OCI-LY1 (cell line): ENCODE measurements around the gene PCIF1.

ENCODE experiments used
- H2AFZ ChIP-seq: fragments of 200-600 bp; sonication (generic), shearing (Covaris generic); 2 replicates; pipeline ENCODE4 v1.6.0; 2014; ENCODE audit warnings: antibody characterized with exemption, mild to moderate bottlenecking, low read length
- H3F3A ChIP-seq: fragments of 200-600 bp; sonication (generic), shearing (Covaris generic); 2 replicates; pipeline ENCODE4 v1.6.0; 2014; ENCODE audit warnings: mild to moderate bottlenecking, antibody characterized with exemption, low read length, moderate library complexity; ENCODE audit not compliant: insufficient read depth
- H3K27ac ChIP-seq: fragments of 200-600 bp; sonication (generic); 2 replicates; pipeline ENCODE4 v1.5.1; 2014; ENCODE audit warnings: low read length, mixed run types, mild to moderate bottlenecking, low read depth; ENCODE audit not compliant: poor library complexity, severe bottlenecking
- H3K27me3 ChIP-seq: fragments of 200-600 bp; sonication (generic); 2 replicates; pipeline ENCODE4 v1.6.0; 2014; ENCODE audit warnings: antibody characterized with exemption, mild to moderate bottlenecking, low read length, moderate library complexity; ENCODE audit not compliant: insufficient read depth
- H3K36me3 ChIP-seq: fragments of 200-600 bp; sonication (generic); 2 replicates; pipeline ENCODE4 v1.6.1; 2014; ENCODE audit warnings: mild to moderate bottlenecking, antibody characterized with exemption, low read length, moderate library complexity, mixed read lengths; ENCODE audit not compliant: insufficient read depth
- H3K4me1 ChIP-seq: fragments of 200-600 bp; sonication (generic); 2 replicates; pipeline ENCODE4 v1.5.1; 2014; ENCODE audit warnings: mild to moderate bottlenecking, low read length, moderate library complexity; ENCODE audit not compliant: insufficient read depth, severe bottlenecking
- H3K4me2 ChIP-seq: fragments of 200-600 bp; sonication (generic), shearing (Covaris generic); 2 replicates; pipeline ENCODE4 v1.6.1; 2014; ENCODE audit warnings: low read length
- H3K4me3 ChIP-seq: fragments of 200-600 bp; sonication (generic); 2 replicates; pipeline ENCODE4 v1.5.1; 2014; ENCODE audit warnings: low read length, low read depth, mild to moderate bottlenecking, mixed read lengths; ENCODE audit not compliant: poor library complexity, severe bottlenecking
- H3K79me2 ChIP-seq: fragments of 200-600 bp; shearing (Covaris generic); 2 replicates; pipeline ENCODE4 v1.6.1; 2016; ENCODE audit warnings: mixed run types, low read length, mixed read lengths; ENCODE audit not compliant: insufficient read depth
- H3K9ac ChIP-seq: fragments of 200-600 bp; sonication (generic), shearing (Covaris generic); 2 replicates; pipeline ENCODE4 v1.6.1; 2014; ENCODE audit warnings: mild to moderate bottlenecking, low read length, mixed read lengths
- H3K9me2 ChIP-seq: fragments of 200-600 bp; sonication (generic), shearing (Covaris generic); 2 replicates; pipeline ENCODE4 v1.6.1; 2014; ENCODE audit warnings: low read depth, mild to moderate bottlenecking, low read length, mixed read lengths
- H3K9me3 ChIP-seq: fragments of 200-600 bp; shearing (Covaris generic); 2 replicates; pipeline ENCODE4 v1.6.1; 2014; ENCODE audit warnings: low read length, mixed read lengths
- H4K20me1 ChIP-seq: fragments of 200-600 bp; sonication (generic), shearing (Covaris generic); 2 replicates; pipeline ENCODE4 v1.6.0; 2016; ENCODE audit warnings: mild to moderate bottlenecking, low read length; ENCODE audit not compliant: insufficient read depth
- CTCF ChIP-seq: fragments of 200-600 bp; sonication (generic), shearing (Covaris generic); IDR thresholded peaks from 2 replicates; pipeline ENCODE4 v1.5.1; 2017; ENCODE audit warnings: mild to moderate bottlenecking, antibody characterized with exemption, low read length, moderate library complexity, mixed read lengths
- EZH2 ChIP-seq: fragments of 200-600 bp; sonication (generic), shearing (Covaris generic); IDR thresholded peaks from 2 replicates; pipeline ENCODE4 v1.8.0; 2017; ENCODE audit warnings: borderline replicate concordance, mixed run types, mild to moderate bottlenecking, antibody characterized with exemption, low read length, moderate library complexity, mixed read lengths

Gene PCIF1

GRCh38 chr20:45943613-45944012 is 9.1 kb downstream of the PCIF1 start:
- TF ChIP-seq CTCF (no peak), EZH2 (no peak)
- H4K20me1 ChIP-seq = no peaks in the 10 kb centered on the region
- no peak overlapping the region for H3K9ac ChIP-seq
- H3K4me2 ChIP-seq = no peak overlapping the region
- no peaks in the 10 kb centered on the region for H3K9me3 ChIP-seq
- peaks cover 86% of the 10 kb centered on the region for H3K36me3 ChIP-seq
- H3F3A ChIP-seq = no peaks in the 10 kb centered on the region
- no peak overlapping the region for H2AFZ ChIP-seq
- H3K27me3 ChIP-seq = no peaks in the 10 kb centered on the region
- H3K4me1 ChIP-seq = no peaks in the 10 kb centered on the region
- H3K27ac ChIP-seq = no peak overlapping the region
- no peaks in the 10 kb centered on the region for H3K79me2 ChIP-seq
- H3K4me3 ChIP-seq = no peak overlapping the region
- H3K9me2 ChIP-seq = no peaks in the 10 kb centered on the region

GRCh38 chr20:45944151-45944964 is 9.9 kb downstream of the PCIF1 start:
- TF ChIP-seq EZH2 (no peak), CTCF (no peak)
- H4K20me1 ChIP-seq = no peaks in the 10 kb centered on the region
- no peaks in the 10 kb centered on the region for H3K4me1 ChIP-seq
- H3K27me3 ChIP-seq = no peaks in the 10 kb centered on the region
- H3K36me3 ChIP-seq = peaks cover 86% of the 10 kb centered on the region
- H3K4me3 ChIP-seq = no peak overlapping the region
- no peaks in the 10 kb centered on the region for H3K79me2 ChIP-seq
- H3K9ac ChIP-seq = no peak overlapping the region
- no peak overlapping the region for H3K4me2 ChIP-seq
- no peaks in the 10 kb centered on the region for H3K9me2 ChIP-seq
- H2AFZ ChIP-seq = no peak overlapping the region
- no peak overlapping the region for H3K27ac ChIP-seq
- no peaks in the 10 kb centered on the region for H3F3A ChIP-seq
- H3K9me3 ChIP-seq = no peaks in the 10 kb centered on the region

GRCh38 chr20:45944965-45945677 is 10.6 kb downstream of the PCIF1 start:
- Histone ChIP-seq H3F3A (no peaks in the 10 kb centered on the region), H3K27ac (no peak overlapping the region), H3K4me2 (no peak overlapping the region), H3K4me3 (no peak overlapping the region), H4K20me1 (no peaks in the 10 kb centered on the region), H3K27me3 (no peaks in the 10 kb centered on the region), H3K79me2 (no peaks in the 10 kb centered on the region), H2AFZ (no peak overlapping the region), H3K36me3 (peaks cover 86% of the 10 kb centered on the region), H3K9me2 (no peaks in the 10 kb centered on the region), H3K4me1 (no peaks in the 10 kb centered on the region), H3K9ac (no peak overlapping the region), H3K9me3 (no peaks in the 10 kb centered on the region)
- TF ChIP-seq CTCF = no peak
- TF ChIP-seq EZH2 = no peak
